ENCODE data around the gene FBXO33. TPM values are rescaled to one million over a fixed set of nuclear protein-coding genes. Genes with fewer than 3 reads are reported as not detected.

FBXO33 gene
- total and polyA plus RNA-seq, 2 of the 8 experiments (the other 6 are each of a cell fraction or from before 2014, with no cell fraction given), result 4.7 to 11.5 TPM

- TF ChIP-seq, protein P1, sequence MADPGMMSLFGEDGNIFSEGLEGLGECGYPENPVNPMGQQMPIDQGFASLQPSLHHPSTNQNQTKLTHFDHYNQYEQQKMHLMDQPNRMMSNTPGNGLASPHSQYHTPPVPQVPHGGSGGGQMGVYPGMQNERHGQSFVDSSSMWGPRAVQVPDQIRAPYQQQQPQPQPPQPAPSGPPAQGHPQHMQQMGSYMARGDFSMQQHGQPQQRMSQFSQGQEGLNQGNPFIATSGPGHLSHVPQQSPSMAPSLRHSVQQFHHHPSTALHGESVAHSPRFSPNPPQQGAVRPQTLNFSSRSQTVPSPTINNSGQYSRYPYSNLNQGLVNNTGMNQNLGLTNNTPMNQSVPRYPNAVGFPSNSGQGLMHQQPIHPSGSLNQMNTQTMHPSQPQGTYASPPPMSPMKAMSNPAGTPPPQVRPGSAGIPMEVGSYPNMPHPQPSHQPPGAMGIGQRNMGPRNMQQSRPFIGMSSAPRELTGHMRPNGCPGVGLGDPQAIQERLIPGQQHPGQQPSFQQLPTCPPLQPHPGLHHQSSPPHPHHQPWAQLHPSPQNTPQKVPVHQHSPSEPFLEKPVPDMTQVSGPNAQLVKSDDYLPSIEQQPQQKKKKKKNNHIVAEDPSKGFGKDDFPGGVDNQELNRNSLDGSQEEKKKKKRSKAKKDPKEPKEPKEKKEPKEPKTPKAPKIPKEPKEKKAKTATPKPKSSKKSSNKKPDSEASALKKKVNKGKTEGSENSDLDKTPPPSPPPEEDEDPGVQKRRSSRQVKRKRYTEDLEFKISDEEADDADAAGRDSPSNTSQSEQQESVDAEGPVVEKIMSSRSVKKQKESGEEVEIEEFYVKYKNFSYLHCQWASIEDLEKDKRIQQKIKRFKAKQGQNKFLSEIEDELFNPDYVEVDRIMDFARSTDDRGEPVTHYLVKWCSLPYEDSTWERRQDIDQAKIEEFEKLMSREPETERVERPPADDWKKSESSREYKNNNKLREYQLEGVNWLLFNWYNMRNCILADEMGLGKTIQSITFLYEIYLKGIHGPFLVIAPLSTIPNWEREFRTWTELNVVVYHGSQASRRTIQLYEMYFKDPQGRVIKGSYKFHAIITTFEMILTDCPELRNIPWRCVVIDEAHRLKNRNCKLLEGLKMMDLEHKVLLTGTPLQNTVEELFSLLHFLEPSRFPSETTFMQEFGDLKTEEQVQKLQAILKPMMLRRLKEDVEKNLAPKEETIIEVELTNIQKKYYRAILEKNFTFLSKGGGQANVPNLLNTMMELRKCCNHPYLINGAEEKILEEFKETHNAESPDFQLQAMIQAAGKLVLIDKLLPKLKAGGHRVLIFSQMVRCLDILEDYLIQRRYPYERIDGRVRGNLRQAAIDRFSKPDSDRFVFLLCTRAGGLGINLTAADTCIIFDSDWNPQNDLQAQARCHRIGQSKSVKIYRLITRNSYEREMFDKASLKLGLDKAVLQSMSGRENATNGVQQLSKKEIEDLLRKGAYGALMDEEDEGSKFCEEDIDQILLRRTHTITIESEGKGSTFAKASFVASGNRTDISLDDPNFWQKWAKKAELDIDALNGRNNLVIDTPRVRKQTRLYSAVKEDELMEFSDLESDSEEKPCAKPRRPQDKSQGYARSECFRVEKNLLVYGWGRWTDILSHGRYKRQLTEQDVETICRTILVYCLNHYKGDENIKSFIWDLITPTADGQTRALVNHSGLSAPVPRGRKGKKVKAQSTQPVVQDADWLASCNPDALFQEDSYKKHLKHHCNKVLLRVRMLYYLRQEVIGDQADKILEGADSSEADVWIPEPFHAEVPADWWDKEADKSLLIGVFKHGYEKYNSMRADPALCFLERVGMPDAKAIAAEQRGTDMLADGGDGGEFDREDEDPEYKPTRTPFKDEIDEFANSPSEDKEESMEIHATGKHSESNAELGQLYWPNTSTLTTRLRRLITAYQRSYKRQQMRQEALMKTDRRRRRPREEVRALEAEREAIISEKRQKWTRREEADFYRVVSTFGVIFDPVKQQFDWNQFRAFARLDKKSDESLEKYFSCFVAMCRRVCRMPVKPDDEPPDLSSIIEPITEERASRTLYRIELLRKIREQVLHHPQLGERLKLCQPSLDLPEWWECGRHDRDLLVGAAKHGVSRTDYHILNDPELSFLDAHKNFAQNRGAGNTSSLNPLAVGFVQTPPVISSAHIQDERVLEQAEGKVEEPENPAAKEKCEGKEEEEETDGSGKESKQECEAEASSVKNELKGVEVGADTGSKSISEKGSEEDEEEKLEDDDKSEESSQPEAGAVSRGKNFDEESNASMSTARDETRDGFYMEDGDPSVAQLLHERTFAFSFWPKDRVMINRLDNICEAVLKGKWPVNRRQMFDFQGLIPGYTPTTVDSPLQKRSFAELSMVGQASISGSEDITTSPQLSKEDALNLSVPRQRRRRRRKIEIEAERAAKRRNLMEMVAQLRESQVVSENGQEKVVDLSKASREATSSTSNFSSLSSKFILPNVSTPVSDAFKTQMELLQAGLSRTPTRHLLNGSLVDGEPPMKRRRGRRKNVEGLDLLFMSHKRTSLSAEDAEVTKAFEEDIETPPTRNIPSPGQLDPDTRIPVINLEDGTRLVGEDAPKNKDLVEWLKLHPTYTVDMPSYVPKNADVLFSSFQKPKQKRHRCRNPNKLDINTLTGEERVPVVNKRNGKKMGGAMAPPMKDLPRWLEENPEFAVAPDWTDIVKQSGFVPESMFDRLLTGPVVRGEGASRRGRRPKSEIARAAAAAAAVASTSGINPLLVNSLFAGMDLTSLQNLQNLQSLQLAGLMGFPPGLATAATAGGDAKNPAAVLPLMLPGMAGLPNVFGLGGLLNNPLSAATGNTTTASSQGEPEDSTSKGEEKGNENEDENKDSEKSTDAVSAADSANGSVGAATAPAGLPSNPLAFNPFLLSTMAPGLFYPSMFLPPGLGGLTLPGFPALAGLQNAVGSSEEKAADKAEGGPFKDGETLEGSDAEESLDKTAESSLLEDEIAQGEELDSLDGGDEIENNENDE (IDR thresholded peaks at IDR 0.05; ENCODE audit: insufficient replicate concordance, low read length), result no peak
Observed at GRCh38 chr14:39393289-39393688, 38.9 kb downstream of the FBXO33 start (continued).

Measured in H1 (cell line).